Astrocyte (in vitro differentiated cells and primary cell): ENCODE measurements around the gene ATRNL1. TPM values are rescaled to one million over a fixed set of nuclear protein-coding genes. Genes with fewer than 3 reads are reported as not detected.

Experiments
- DNase-seq: peaks from one replicate; pipeline ENCODE4 v3.0.0-alpha.2; 2010; ENCODE audit warnings: low read depth
- FAIRE-seq: peaks from 2 replicates; lab custom pipeline; 2011; peaks lifted over from hg19 to GRCh38; lab: Jason Lieb, UNC
- H2AFZ ChIP-seq: 2 replicates; pipeline ENCODE4 v1.6.0; 2012; ENCODE audit warnings: low read depth, low read length, inconsistent platforms
- H3K27ac ChIP-seq: 2 replicates; pipeline ENCODE4 v1.5.1; 2011; ENCODE audit warnings: low read depth, low read length, inconsistent platforms
- H3K27me3 ChIP-seq: 2 replicates; pipeline ENCODE4 v1.6.0; 2011; ENCODE audit warnings: low read length, inconsistent platforms; ENCODE audit not compliant: insufficient read depth
- H3K36me3 ChIP-seq: 2 replicates; pipeline ENCODE4 v1.5.1; 2011; ENCODE audit warnings: low read length, inconsistent platforms; ENCODE audit not compliant: insufficient read depth
- H3K4me1 ChIP-seq: 2 replicates; pipeline ENCODE4 v1.5.1; 2011; ENCODE audit warnings: low read length, inconsistent platforms; ENCODE audit not compliant: insufficient read depth
- H3K4me2 ChIP-seq: 2 replicates; pipeline ENCODE4 v1.6.0; 2012; ENCODE audit warnings: low read length, inconsistent platforms
- H3K4me3 ChIP-seq: 2 replicates; pipeline ENCODE4 v1.5.1; 2011; ENCODE audit warnings: low read depth, mild to moderate bottlenecking, low read length, inconsistent platforms; ENCODE audit not compliant: insufficient read depth
- H3K79me2 ChIP-seq: 2 replicates; pipeline ENCODE4 v1.6.0; 2012; ENCODE audit warnings: mild to moderate bottlenecking, low read length, inconsistent platforms; ENCODE audit not compliant: insufficient read depth
- H3K9ac ChIP-seq: 2 replicates; pipeline ENCODE4 v1.6.0; 2012; ENCODE audit warnings: mild to moderate bottlenecking, low read length, inconsistent platforms
- H3K9me3 ChIP-seq: 2 replicates; pipeline ENCODE4 v1.5.1; 2012; ENCODE audit warnings: low read depth, mild to moderate bottlenecking, low read length, inconsistent platforms; ENCODE audit not compliant: insufficient read depth
- H4K20me1 ChIP-seq: 2 replicates; pipeline ENCODE4 v1.6.0; 2012; ENCODE audit warnings: low read length, inconsistent platforms; ENCODE audit not compliant: insufficient read depth
- H3K27ac Mint-ChIP-seq: one replicate; pipeline ENCODE4 v1.8.0; 2021; ENCODE audit warnings: mild to moderate bottlenecking, mixed read lengths; ENCODE audit not compliant: unreplicated experiment
- H3K27me3 Mint-ChIP-seq: one replicate; pipeline ENCODE4 v1.8.0; 2021; ENCODE audit warnings: low read depth, mixed read lengths; ENCODE audit not compliant: unreplicated experiment
- H3K36me3 Mint-ChIP-seq: one replicate; pipeline ENCODE4 v1.8.0; 2021; ENCODE audit warnings: low read depth, mixed read lengths; ENCODE audit not compliant: unreplicated experiment
- H3K4me1 Mint-ChIP-seq: one replicate; pipeline ENCODE4 v1.8.0; 2021; ENCODE audit warnings: low read depth, mixed read lengths; ENCODE audit not compliant: unreplicated experiment
- H3K4me3 Mint-ChIP-seq: one replicate; pipeline ENCODE4 v1.8.0; 2021; ENCODE audit warnings: mild to moderate bottlenecking, moderate library complexity, mixed read lengths; ENCODE audit not compliant: unreplicated experiment
- H3K9me3 Mint-ChIP-seq: one replicate; pipeline ENCODE4 v1.8.0; 2021; ENCODE audit warnings: mild to moderate bottlenecking, mixed read lengths; ENCODE audit not compliant: unreplicated experiment
- CTCF ChIP-seq: IDR thresholded peaks from 2 replicates; pipeline ENCODE4 v1.5.1; 2011; ENCODE audit warnings: low read depth, mild to moderate bottlenecking, inconsistent platforms, low read length, moderate library complexity; ENCODE audit not compliant: insufficient read depth
- EZH2 ChIP-seq: IDR thresholded peaks from 2 replicates; pipeline ENCODE4 v1.6.1; 2012; ENCODE audit warnings: mild to moderate bottlenecking, low read length, inconsistent platforms; ENCODE audit not compliant: insufficient read depth
- total RNA-seq: library from RNA; stranded (reverse); gene quantifications from 2 replicates; pipeline ENCODE4 v1.2.1, GENCODE V29; 2021

Gene ATRNL1
- total RNA-seq, 1 donor from 2014 or later: 17.5 TPM

GRCh38 chr10:115760131-115760530 lies 667.0 kb downstream of the ATRNL1 start:
- Histone ChIP-seq H3K9ac (no peak overlapping the region), H3K27ac (no peak overlapping the region), H3K36me3 (no peaks in the 10 kb centered on the region), H4K20me1 (no peaks in the 10 kb centered on the region), H3K79me2 (no peaks in the 10 kb centered on the region), H3K27me3 (no peaks in the 10 kb centered on the region), H3K4me1 (no peaks in the 10 kb centered on the region), H3K4me2 (no peak overlapping the region), H3K9me3 (no peaks in the 10 kb centered on the region), H2AFZ (no peak overlapping the region), H3K4me3 (no peak overlapping the region)
- Mint-ChIP-seq H3K4me3 (no peak overlapping the region), H3K9me3 (peaks cover 2% of the 10 kb centered on the region), H3K27ac (no peak overlapping the region), H3K36me3 (no peaks in the 10 kb centered on the region), H3K27me3 (peaks cover 2% of the 10 kb centered on the region), H3K4me1 (peaks cover 5% of the 10 kb centered on the region)
- DNase-seq (no peak), FAIRE-seq (no peak)
- TF ChIP-seq CTCF (no peak), EZH2 (no peak)

GRCh38 chr10:115761166-115761565 lies 668.0 kb downstream of the ATRNL1 start:
- H3K4me1 ChIP-seq: no peaks in the 10 kb centered on the region
- no peak overlapping the region for H3K4me3 Mint-ChIP-seq
- H3K4me2 ChIP-seq: no peak overlapping the region
- peaks cover 4% of the 10 kb centered on the region for H3K9me3 Mint-ChIP-seq
- H4K20me1 ChIP-seq: no peaks in the 10 kb centered on the region
- DNase-seq (no peak), FAIRE-seq (no peak)
- no peaks in the 10 kb centered on the region for H3K9me3 ChIP-seq
- H3K4me3 ChIP-seq: no peak overlapping the region
- H3K4me1 Mint-ChIP-seq: peaks cover 5% of the 10 kb centered on the region
- no peak overlapping the region for H2AFZ ChIP-seq
- no peaks in the 10 kb centered on the region for H3K36me3 ChIP-seq
- H3K9ac ChIP-seq: no peak overlapping the region
- TF ChIP-seq CTCF: no peak
- TF ChIP-seq EZH2: no peak
- H3K27ac ChIP-seq: no peak overlapping the region
- no peak overlapping the region for H3K27ac Mint-ChIP-seq
- no peaks in the 10 kb centered on the region for H3K79me2 ChIP-seq
- no peaks in the 10 kb centered on the region for H3K27me3 ChIP-seq
- H3K27me3 Mint-ChIP-seq: no peaks in the 10 kb centered on the region
- H3K36me3 Mint-ChIP-seq: no peaks in the 10 kb centered on the region

GRCh38 chr10:115762029-115762428 lies 668.9 kb downstream of the ATRNL1 start:
- DNase-seq (peak; percentile 25), FAIRE-seq (no peak)
- Histone ChIP-seq H3K4me1 (no peaks in the 10 kb centered on the region), H3K9me3 (no peaks in the 10 kb centered on the region), H3K36me3 (no peaks in the 10 kb centered on the region), H3K4me2 (no peak overlapping the region), H3K27me3 (no peaks in the 10 kb centered on the region), H3K27ac (no peak overlapping the region), H3K9ac (no peak overlapping the region), H3K4me3 (no peak overlapping the region), H4K20me1 (no peaks in the 10 kb centered on the region), H2AFZ (no peak overlapping the region), H3K79me2 (no peaks in the 10 kb centered on the region)
- Mint-ChIP-seq H3K4me3 (no peak overlapping the region), H3K27ac (no peak overlapping the region), H3K27me3 (no peaks in the 10 kb centered on the region), H3K36me3 (no peaks in the 10 kb centered on the region), H3K9me3 (peaks cover 2% of the 10 kb centered on the region), H3K4me1 (peaks cover 5% of the 10 kb centered on the region)
- no peak for TF ChIP-seq EZH2
- no peak for TF ChIP-seq CTCF
